GM13976 (cell line): ENCODE data around the gene ABCE1.
"Not testable (repeated sequence)": the region's sequence is repeated elsewhere in the genome, so short reads cannot be mapped to it uniquely, and the experiment has no call there.

Experiments used
- DNase-seq: peaks from one replicate; pipeline ENCODE4 v3.0.0; 2012; ENCODE audit warnings: low spot score
- in situ Hi-C: fragments of 300-500 bp; cut with MboI; formaldehyde crosslinking; loops from one replicate; pipeline ENCODE4 v1.12.0; 2022; ENCODE audit warnings: low sequenced_read_pairs, mixed read lengths, inconsistent platforms; ENCODE audit not compliant: unreplicated experiment
- TF ChIP-seq, protein P1 (sequence below): IDR thresholded peaks from 2 replicates; pipeline ENCODE4 v1.5.1; 2012; ENCODE audit warnings: borderline replicate concordance, mild to moderate bottlenecking; ENCODE audit not compliant: insufficient read depth; ENCODE audit errors: extremely low read depth, missing control alignments, control extremely low read depth

The ABCE1 gene

DNA sequence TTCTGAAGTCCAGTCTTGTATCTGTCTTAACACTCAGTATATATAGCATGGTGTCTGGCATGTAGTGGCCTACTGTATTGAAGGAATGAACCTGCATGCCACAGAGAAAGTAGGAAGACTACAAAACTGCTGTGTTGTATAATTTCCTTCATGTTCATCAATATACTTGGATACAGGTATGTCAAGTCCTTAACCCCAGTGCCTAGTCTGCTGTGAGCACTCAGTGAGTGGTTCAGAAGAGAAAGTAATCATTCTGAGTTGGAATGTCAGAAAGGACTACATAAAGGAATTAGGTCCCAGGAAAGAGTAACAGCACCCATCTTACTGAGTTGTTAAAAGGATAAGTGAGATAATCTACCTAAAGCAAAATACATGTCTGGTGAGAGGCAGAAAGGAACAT lies 32.0 kb downstream of the ABCE1 start:
- in situ Hi-C loops = no loop called here
- TF ChIP-seq, protein P1, sequence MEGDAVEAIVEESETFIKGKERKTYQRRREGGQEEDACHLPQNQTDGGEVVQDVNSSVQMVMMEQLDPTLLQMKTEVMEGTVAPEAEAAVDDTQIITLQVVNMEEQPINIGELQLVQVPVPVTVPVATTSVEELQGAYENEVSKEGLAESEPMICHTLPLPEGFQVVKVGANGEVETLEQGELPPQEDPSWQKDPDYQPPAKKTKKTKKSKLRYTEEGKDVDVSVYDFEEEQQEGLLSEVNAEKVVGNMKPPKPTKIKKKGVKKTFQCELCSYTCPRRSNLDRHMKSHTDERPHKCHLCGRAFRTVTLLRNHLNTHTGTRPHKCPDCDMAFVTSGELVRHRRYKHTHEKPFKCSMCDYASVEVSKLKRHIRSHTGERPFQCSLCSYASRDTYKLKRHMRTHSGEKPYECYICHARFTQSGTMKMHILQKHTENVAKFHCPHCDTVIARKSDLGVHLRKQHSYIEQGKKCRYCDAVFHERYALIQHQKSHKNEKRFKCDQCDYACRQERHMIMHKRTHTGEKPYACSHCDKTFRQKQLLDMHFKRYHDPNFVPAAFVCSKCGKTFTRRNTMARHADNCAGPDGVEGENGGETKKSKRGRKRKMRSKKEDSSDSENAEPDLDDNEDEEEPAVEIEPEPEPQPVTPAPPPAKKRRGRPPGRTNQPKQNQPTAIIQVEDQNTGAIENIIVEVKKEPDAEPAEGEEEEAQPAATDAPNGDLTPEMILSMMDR = no peak
- DNase-seq = no peak

DNA sequence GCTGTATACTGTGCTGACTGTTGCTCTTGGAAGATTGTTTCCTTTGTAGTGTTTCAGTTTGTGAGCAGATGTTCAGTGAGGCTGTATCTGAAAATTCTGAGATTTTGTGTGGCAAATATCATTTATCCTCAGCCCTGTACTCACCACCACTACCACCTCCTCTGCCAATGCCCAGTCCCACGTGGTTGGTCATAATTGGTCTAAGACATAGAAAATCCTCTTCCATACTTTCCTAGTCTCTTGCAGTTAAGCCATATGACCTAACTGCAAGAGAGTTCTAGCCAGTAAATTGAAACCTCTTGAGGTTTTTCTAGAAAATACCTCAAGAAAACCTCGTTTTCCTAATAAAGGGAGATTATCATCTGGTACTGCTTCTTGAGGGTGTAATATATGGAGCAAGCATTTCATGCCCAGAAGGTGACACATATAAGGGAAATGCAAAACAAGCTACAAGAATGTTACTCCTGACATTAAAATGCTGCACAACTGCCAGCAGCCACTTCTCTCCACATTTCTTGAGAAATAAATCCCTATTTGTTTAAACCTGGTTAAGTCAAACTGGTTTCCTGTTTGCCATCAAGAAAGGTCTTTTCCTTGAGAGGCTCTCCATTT lies 32.8 kb downstream of the ABCE1 start:
- no peak for DNase-seq
- in situ Hi-C loops = no loop called here
- TF ChIP-seq, protein P1 = no peak

- in situ Hi-C loops = no loop called here
- no peak for DNase-seq
- TF ChIP-seq, protein P1 = no peak
Measured at GRCh38 chr4:145131848-145132247, 33.7 kb downstream of the ABCE1 start.

DNA sequence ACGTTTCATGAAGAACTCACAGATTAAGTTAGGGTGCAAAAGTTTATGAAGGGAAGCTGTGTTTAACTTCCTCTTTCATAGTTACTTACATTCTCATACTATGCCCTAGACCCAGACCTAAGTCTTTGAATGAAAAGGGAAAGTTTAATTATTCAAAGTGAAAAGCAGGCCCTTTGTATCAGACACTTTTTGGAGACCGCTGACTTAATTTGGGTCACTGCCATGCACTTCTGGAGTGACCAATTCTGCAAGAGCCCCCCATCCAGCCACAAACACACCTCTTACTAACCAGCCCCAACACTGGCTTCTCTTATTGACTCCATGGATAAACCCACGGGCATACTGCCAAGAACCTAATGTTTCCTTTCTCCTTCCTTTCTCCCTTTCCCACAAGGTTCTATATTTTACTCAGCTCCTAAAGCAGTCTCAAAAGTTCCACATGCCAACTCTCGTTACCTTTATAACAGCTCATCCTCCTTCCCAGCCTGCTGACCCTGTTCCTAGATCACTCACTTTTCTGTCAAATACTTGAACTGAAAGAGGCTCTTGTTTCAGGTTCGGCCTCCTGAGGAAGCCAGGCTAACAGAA lies 34.5 kb downstream of the ABCE1 start:
- peak; percentile 49 for DNase-seq
- TF ChIP-seq, protein P1 = no peak

DNA sequence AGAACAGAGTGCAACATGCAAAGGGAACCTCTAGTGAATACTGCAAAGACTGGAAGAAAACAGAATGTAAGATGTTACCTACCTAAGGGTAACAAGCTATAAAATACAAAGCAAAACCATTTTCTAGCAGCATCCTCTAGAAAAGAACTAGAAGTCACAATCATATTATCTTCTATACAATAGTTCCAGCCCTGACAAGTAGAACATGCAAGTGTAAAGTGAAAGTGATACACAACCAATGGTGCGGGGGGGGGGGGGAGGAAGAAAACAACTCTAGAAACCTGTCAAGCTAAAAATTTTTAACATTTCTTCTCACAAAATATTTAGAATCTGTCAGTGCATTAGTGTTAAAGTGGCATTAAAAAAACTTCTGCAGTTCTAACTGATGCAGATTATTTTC lies 38.1 kb downstream of the ABCE1 start:
- DNase-seq, in situ Hi-C loops: not testable (repeated sequence)

More for the DNA sequence above, 34.5 kb downstream of the ABCE1 start:
- in situ Hi-C loops = no loop called here

DNA sequence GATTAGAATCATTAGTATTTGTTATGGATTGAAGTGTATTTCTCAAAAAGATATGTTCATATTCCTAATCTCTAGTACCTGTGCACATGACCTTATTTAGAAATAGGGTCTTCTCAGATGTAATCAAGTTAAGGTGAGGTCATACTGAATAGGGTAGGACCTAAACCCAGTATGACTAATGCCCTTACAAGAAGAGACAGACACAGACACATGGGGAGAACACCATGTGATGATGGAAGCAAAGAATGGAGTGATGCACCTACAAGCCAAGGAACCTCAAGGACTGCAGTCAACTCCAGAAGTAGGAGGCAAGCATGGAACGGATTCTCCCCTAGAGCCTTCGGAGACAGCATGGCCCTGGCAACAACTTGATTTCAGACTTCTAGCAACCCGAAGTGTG lies 50.9 kb downstream of the ABCE1 start:
- DNase-seq = no peak
- TF ChIP-seq, protein P1 = no peak
- in situ Hi-C loops = no loop called here

DNA sequence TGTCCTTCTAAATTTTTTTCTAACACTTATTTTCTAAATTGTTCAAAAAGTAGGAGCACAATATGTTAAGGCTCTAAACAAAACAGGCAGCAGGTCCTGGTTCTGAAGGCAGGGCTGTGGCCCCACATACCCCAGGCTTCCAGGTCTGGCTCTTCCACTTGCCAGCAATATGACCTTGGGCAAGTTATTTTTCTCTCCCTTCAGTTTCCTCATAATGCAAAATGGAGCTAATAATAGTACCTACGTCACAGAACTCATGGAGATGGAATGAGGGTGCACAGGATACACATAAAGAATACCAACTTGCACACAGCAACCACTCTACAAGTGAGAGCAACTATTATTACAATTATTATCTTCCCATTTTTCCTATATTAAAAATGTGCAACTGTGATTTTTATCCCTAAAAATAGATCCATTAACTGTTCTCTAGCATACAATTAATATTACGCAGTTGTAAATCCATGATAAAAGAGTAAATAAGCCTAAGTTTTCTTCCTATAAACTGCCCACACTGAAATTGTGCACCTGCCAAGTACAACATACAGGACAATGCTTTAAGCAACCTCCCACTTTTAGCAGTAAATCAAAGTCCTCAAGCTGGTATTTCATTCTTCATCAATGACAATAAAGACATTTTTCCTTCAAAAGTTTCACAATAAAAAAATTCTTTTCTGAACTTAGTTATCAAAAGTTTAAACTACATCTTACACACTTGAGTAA lies 55.2 kb downstream of the ABCE1 start:
- TF ChIP-seq, protein P1 = no peak
- in situ Hi-C loops = no loop called here
- DNase-seq = no peak
